HepG2 (cell line): ENCODE data around the gene ACTL6A. TPM values are rescaled to one million over a fixed set of nuclear protein-coding genes. Genes with fewer than 3 reads are reported as not detected.

Experiments
- DNMT1 ChIP-seq: sonication (generic); formaldehyde crosslinking; IDR thresholded peaks from 2 replicates; pipeline ENCODE4 v1.5.1; 2020; ENCODE audit warnings: mild to moderate bottlenecking, missing genetic modification reagents
- MXD4 ChIP-seq: IDR thresholded peaks from 2 replicates; pipeline ENCODE4 v1.6.1; 2016; ENCODE audit warnings: mild to moderate bottlenecking, missing biosample characterization, missing genetic modification reagents
- ZNF562 ChIP-seq: sonication (generic); formaldehyde crosslinking; IDR thresholded peaks from 2 replicates; pipeline ENCODE4 v1.8.0; 2022; ENCODE audit warnings: missing genetic modification reagents, borderline replicate concordance
- polyA plus RNA-seq, 8 experiments: library from polyadenylated mRNA; depleted of rRNA in 3 of 8; stranded (reverse) in 7 of 8; unstranded in 1 of 8; fragments of >200 nt; fragmentation: Illumina TruSeq in 4 of 8; extraction: Trizol in 4 of 8; gene quantifications; 2 replicates each; pipeline versions ENCODE4 v1.2.1 to v1.2.3, GENCODE V29; 2011 to 2016; ENCODE audit warnings: low read depth in 4 of 8, missing spikeins in 1 of 8, mixed read lengths in 1 of 8; ENCODE audit not compliant: insufficient read depth in 1 of 8
- total RNA-seq, 5 experiments: library from RNA; depleted of rRNA; stranded (reverse); fragments of >200 nt; fragmentation: Illumina TruSeq; extraction: Trizol; gene quantifications; 2 replicates each; pipeline ENCODE4 v1.2.3, GENCODE V29; 2016; ENCODE audit warnings: low read depth in 1 of 5
- TF ChIP-seq, protein P1 (sequence below): sonication (generic); formaldehyde crosslinking; IDR thresholded peaks from 2 replicates; pipeline ENCODE4 v1.4.0; 2020; ENCODE audit warnings: missing genetic modification reagents
- TF ChIP-seq, protein P2 (sequence below): IDR thresholded peaks from 2 replicates; pipeline ENCODE4 v1.6.1; 2016; ENCODE audit warnings: low read depth, missing genetic modification reagents, missing compliant biosample characterization
- TF ChIP-seq, protein P3 (sequence below): sonication (generic); formaldehyde crosslinking; IDR thresholded peaks from 2 replicates; pipeline ENCODE4 v1.4.0; 2020; ENCODE audit warnings: missing genetic modification reagents
- TF ChIP-seq, protein P4 (sequence below), 2 experiments: sonication (generic) in 1 of 2; formaldehyde crosslinking in 1 of 2; IDR thresholded peaks; 2 replicates each; pipeline versions ENCODE4 v1.6.1 to v1.9.0; 2014 to 2022; ENCODE audit warnings: antibody characterized with exemption in 1 of 2, borderline replicate concordance in 1 of 2, inconsistent platforms in 1 of 2, low read depth in 1 of 2, missing genetic modification reagents in 1 of 2

ACTL6A gene
- total and polyA plus RNA-seq, 2 of the 13 experiments (the other 11 are each of a cell fraction or from before 2014, with no cell fraction given), result 58.1 to 84.1 TPM

DNA sequence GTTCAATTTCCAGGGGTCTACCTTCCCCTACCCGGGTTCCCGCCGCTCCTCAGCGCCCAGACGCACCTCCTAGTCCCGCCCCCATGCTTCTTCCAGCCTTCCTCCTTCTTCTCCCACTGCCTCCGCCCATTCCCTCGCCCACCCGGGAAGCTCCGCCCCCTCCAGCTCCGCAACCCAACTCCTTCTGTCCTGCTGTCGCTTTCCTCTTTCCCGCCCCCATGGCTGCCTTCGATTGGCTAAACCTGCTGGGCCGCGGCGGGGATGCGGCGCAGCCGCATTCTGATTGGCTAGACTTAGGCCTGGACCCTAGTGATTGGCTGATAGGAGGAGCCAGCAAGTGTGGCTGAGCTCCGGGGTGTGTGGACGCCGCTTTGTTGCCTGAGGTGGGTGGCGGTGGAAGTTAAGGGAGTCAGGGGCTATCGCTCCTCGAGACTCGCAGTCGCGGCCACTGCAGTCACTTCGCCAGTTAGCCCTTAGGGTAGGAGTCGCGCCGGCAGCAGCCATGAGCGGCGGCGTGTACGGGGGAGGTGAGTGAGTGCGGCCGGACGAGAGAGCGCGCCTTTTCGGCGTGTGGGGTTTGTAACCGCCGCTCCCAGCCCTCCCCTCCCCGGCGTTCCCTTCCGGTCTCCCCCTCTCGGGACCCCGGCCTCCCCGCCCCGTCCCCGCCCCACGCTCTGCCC, at the start of gene ACTL6A (continued):
- TF ChIP-seq, protein P1, sequence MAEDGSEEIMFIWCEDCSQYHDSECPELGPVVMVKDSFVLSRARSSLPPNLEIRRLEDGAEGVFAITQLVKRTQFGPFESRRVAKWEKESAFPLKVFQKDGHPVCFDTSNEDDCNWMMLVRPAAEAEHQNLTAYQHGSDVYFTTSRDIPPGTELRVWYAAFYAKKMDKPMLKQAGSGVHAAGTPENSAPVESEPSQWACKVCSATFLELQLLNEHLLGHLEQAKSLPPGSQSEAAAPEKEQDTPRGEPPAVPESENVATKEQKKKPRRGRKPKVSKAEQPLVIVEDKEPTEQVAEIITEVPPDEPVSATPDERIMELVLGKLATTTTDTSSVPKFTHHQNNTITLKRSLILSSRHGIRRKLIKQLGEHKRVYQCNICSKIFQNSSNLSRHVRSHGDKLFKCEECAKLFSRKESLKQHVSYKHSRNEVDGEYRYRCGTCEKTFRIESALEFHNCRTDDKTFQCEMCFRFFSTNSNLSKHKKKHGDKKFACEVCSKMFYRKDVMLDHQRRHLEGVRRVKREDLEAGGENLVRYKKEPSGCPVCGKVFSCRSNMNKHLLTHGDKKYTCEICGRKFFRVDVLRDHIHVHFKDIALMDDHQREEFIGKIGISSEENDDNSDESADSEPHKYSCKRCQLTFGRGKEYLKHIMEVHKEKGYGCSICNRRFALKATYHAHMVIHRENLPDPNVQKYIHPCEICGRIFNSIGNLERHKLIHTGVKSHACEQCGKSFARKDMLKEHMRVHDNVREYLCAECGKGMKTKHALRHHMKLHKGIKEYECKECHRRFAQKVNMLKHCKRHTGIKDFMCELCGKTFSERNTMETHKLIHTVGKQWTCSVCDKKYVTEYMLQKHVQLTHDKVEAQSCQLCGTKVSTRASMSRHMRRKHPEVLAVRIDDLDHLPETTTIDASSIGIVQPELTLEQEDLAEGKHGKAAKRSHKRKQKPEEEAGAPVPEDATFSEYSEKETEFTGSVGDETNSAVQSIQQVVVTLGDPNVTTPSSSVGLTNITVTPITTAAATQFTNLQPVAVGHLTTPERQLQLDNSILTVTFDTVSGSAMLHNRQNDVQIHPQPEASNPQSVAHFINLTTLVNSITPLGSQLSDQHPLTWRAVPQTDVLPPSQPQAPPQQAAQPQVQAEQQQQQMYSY (CRISPR knock-in tag), result no peak
- no peak for TF ChIP-seq DNMT1
- TF ChIP-seq, protein P2, sequence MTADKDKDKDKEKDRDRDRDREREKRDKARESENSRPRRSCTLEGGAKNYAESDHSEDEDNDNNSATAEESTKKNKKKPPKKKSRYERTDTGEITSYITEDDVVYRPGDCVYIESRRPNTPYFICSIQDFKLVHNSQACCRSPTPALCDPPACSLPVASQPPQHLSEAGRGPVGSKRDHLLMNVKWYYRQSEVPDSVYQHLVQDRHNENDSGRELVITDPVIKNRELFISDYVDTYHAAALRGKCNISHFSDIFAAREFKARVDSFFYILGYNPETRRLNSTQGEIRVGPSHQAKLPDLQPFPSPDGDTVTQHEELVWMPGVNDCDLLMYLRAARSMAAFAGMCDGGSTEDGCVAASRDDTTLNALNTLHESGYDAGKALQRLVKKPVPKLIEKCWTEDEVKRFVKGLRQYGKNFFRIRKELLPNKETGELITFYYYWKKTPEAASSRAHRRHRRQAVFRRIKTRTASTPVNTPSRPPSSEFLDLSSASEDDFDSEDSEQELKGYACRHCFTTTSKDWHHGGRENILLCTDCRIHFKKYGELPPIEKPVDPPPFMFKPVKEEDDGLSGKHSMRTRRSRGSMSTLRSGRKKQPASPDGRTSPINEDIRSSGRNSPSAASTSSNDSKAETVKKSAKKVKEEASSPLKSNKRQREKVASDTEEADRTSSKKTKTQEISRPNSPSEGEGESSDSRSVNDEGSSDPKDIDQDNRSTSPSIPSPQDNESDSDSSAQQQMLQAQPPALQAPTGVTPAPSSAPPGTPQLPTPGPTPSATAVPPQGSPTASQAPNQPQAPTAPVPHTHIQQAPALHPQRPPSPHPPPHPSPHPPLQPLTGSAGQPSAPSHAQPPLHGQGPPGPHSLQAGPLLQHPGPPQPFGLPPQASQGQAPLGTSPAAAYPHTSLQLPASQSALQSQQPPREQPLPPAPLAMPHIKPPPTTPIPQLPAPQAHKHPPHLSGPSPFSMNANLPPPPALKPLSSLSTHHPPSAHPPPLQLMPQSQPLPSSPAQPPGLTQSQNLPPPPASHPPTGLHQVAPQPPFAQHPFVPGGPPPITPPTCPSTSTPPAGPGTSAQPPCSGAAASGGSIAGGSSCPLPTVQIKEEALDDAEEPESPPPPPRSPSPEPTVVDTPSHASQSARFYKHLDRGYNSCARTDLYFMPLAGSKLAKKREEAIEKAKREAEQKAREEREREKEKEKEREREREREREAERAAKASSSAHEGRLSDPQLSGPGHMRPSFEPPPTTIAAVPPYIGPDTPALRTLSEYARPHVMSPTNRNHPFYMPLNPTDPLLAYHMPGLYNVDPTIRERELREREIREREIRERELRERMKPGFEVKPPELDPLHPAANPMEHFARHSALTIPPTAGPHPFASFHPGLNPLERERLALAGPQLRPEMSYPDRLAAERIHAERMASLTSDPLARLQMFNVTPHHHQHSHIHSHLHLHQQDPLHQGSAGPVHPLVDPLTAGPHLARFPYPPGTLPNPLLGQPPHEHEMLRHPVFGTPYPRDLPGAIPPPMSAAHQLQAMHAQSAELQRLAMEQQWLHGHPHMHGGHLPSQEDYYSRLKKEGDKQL (CRISPR knock-in tag), result 0 out of 2 replicates have a peak, but pooled peaks have one; percentile 18
- no peak for TF ChIP-seq ZNF562
- 0 out of 2 replicates have a peak, but pooled peaks have one; percentile 30 for TF ChIP-seq MXD4
- TF ChIP-seq, protein P3, sequence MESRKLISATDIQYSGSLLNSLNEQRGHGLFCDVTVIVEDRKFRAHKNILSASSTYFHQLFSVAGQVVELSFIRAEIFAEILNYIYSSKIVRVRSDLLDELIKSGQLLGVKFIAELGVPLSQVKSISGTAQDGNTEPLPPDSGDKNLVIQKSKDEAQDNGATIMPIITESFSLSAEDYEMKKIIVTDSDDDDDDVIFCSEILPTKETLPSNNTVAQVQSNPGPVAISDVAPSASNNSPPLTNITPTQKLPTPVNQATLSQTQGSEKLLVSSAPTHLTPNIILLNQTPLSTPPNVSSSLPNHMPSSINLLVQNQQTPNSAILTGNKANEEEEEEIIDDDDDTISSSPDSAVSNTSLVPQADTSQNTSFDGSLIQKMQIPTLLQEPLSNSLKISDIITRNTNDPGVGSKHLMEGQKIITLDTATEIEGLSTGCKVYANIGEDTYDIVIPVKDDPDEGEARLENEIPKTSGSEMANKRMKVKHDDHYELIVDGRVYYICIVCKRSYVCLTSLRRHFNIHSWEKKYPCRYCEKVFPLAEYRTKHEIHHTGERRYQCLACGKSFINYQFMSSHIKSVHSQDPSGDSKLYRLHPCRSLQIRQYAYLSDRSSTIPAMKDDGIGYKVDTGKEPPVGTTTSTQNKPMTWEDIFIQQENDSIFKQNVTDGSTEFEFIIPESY (CRISPR knock-in tag), result no peak
- TF ChIP-seq, protein P4, sequence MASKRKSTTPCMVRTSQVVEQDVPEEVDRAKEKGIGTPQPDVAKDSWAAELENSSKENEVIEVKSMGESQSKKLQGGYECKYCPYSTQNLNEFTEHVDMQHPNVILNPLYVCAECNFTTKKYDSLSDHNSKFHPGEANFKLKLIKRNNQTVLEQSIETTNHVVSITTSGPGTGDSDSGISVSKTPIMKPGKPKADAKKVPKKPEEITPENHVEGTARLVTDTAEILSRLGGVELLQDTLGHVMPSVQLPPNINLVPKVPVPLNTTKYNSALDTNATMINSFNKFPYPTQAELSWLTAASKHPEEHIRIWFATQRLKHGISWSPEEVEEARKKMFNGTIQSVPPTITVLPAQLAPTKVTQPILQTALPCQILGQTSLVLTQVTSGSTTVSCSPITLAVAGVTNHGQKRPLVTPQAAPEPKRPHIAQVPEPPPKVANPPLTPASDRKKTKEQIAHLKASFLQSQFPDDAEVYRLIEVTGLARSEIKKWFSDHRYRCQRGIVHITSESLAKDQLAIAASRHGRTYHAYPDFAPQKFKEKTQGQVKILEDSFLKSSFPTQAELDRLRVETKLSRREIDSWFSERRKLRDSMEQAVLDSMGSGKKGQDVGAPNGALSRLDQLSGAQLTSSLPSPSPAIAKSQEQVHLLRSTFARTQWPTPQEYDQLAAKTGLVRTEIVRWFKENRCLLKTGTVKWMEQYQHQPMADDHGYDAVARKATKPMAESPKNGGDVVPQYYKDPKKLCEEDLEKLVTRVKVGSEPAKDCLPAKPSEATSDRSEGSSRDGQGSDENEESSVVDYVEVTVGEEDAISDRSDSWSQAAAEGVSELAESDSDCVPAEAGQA (IDR thresholded peaks at IDR 0.05; ENCODE audit: low read depth), result no peak
- TF ChIP-seq, protein P4 (CRISPR knock-in tag; IDR thresholded peaks at IDR 0.05; ENCODE audit: borderline replicate concordance), result no peak
